ENCODE data around the gene SETD4.

DNA sequence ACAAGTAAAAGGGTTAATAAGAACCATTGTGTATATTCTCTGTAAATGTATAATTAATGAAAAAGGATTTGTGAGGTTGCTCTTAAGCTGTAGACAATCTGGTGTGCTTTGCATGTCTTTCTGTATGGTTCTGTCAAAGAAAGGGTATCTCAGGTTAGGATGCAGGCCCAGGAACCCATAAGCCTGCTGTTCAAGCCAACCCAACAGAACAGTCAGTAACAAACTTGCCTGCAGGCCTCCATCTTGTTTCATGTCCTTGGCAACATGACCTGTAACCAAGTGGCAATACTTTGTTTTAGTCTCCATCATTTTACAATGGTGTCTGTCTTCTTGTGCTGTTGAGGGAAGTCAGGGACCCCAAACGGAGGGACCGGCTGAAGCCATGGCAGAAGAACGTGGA, 38.7 kb upstream of the SETD4 start:
- TF ChIP-seq CTCF (IDR thresholded peaks at IDR 0.05; ENCODE audit: low read length) (no peak), EZH2 (optimal IDR thresholded peaks at IDR 0.05; ENCODE audit: low read depth, low read length) (no peak)
